GM19452 (cell line): ENCODE results near the gene SLC26A8.

ENCODE experiments used
- ATAC-seq: cut with Tn5 transposase; IDR thresholded peaks from one replicate; pipeline ENCODE4 v1.9.1; 2021; ENCODE audit not compliant: unreplicated experiment

The SLC26A8 gene

DNA sequence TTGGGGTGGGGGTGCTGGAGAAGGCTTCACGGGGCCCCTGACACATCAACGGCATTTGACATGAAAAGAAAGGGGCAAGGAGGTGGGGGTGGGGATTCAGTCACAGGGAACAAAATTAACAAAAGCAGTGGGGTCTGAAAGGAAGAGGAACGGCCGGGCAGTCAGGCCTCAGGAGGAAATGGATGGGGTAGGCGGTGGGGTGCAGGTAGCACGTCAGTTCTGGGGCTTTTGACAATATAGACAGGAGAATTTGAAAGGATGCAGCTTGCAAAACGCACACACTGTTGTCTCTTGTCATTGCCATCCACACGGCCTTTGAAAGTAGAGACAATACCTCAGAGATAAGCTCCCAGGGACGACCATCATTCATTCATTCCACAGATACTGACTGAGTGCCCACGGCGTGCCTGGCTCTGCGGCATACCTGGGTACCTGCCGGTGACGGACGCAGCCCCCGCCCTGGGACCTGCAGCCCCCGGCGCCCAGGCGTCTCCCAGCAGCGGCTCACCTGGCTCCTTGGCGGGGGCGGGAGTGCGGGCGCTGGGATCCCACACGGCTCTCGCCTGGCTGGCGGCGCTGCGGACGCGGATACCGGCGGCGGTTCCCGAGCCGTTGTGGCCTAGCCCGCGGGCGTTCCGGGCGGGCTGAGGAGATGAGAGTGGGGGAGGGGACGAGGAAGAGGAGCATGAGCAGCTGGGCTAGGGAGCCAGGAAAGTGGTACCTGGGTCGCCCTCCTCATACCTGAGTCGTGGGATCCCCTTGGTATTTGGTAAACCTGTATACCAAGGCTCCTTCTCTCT is at the start of gene SLC26A8:
SLC26A8 (minus strand) TSS at position 646 of the 800 bp plus-strand sequence. CDS start 4,934 bp downstream, outside the sequence.
- ATAC-seq: no peak

DNA sequence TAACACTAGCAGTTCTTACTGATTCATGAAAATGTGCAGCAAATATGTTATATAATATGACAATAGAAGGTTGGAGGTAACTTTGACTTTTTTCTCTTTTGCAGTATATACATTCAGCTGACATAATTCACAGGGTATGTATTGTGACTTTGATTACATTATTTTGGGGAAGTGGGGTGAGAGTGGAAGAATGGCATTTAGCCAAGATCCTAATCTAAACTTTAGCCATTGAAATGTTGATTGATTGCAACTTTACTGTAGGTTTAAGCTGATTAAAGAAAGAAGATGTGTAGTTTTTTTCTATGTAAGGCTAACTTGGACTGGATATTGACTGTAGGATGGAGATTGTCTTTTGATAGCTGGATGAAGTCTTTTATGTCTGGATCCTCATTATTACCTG is 49.1 kb upstream of the SLC26A8 start:
- no peak for ATAC-seq

- no peak for ATAC-seq
Observed at GRCh38 chr6:36072681-36073080, 48.2 kb upstream of the SLC26A8 start.

GRCh38 chr6:36071714-36072113 is 47.3 kb upstream of the SLC26A8 start:
- no peak for ATAC-seq

DNA sequence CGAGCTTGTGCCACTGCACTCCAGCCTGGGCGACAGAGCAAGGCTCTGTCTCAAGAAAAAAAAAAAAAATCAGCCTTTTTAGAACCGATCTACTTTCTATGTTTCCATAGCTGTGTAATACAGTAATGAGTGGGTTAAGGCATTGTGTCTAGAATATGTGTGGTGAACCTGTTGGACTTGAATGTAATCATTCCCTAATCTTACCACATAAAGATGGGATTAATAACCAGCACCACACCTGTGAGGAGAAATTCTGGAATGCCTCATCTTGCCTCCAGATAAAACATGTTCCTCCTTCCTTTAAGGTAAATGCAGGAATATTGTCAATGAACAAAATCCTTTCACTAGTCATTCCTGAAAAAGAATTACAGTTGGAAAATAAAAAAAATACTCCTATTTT is 46.8 kb upstream of the SLC26A8 start:
- ATAC-seq: no peak

- no peak for ATAC-seq
Observed at GRCh38 chr6:36070252-36070651, 45.8 kb upstream of the SLC26A8 start.

GRCh38 chr6:36069573-36069972 is 45.1 kb upstream of the SLC26A8 start:
- ATAC-seq: no peak

DNA sequence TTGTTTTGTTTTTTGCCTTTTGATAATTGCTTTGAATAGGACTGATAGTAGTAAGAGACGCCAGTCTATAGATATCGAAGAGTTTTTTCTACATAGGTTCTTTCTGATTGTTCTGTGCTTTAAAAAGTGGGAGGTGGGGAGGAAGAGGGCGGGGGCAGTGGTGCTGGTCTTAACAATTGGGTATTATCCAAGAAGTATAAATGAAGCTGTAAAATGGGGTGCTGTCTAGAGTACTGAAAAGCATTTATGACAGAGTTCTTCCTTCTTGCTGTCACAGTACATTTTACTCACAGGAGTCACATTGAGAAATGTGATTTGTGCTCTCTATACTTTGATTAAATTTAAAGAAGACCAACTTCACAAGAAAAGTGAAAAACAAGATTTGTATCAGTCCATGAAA is 44.1 kb upstream of the SLC26A8 start:
- ATAC-seq: no peak

GRCh38 chr6:36068012-36068392 is 43.6 kb upstream of the SLC26A8 start:
- ATAC-seq: no peak

- ATAC-seq: no peak
Observed at GRCh38 chr6:36067374-36068011, 43.1 kb upstream of the SLC26A8 start.

DNA sequence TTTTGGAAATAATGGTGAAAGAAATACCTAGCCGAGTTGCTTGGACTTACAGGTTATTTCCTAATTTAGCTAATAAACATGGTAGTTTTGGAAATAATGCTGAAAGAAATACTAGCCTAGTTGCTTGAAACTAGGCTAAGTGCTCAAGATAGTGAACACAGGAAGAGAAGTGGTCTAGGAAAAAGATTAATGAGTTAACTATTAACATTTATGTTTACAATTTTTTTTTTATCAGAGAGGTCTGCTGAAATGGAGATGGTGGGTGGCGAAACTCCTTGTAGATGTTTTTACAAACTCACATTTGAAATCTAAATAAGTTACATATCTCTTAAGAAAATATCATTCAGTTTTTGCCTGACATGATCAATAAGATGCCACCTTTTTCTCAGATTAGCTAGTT is 42.4 kb upstream of the SLC26A8 start:
- no peak for ATAC-seq

GRCh38 chr6:36065916-36066315 is 41.5 kb upstream of the SLC26A8 start:
- ATAC-seq: no peak

- no peak for ATAC-seq
Observed at GRCh38 chr6:36064770-36065396, 40.4 kb upstream of the SLC26A8 start.

DNA sequence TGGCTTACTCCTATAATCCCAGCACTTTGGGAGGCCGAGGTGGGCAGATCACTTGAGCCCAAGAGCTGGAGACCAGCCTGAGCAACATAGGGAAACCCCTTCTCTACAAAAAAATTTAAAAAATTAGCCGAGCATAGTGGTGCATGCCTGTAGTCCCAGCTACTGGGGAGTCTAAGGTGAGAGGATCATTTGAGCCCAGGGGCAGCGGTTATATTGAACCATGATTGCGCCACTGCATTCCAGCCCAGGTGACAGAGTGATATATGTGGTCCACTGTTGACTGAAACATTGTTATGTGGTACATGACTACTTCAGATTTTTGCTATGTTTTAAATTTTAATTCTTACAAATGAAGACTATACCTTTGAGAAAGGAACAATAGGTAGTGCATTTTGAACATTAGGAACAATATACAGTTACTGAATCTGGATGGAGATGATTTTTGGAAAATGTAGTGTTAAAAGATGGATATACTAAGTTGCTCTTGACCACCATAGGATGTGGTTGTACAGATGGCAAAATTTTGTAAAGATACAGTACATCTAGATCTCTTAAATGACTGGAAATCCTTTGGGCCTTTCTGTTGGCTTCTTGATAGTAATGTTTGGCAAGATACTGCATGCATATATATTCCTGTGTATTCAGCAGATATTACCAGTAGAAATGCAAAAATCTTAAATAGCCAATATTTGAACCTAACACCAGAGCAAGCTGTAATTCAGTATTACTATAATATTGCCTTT is 39.0 kb upstream of the SLC26A8 start:
- no peak for ATAC-seq

- ATAC-seq: no peak
Observed at GRCh38 chr6:36062247-36062646, 37.8 kb upstream of the SLC26A8 start.

GRCh38 chr6:36061236-36061635 is 36.8 kb upstream of the SLC26A8 start:
- ATAC-seq: no peak

DNA sequence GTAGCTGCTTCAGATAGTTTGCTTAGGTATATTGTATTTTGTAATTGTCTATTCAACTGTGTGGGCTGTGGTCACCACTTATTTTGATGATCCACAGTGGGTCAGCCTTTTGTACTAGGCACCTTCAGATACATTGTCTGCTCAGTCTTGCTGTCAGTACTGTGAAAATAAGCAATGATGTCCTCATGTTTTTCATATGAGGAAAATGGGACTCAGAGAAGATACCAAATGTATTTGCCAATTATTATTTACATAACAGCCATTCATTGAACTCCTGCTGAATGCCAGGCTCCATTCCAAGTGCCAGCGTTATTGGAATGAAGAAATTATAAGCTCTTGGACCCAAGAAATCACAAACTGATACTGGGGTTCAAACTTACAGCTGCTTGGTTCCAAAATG is 31.7 kb upstream of the SLC26A8 start:
- ATAC-seq: no peak

DNA sequence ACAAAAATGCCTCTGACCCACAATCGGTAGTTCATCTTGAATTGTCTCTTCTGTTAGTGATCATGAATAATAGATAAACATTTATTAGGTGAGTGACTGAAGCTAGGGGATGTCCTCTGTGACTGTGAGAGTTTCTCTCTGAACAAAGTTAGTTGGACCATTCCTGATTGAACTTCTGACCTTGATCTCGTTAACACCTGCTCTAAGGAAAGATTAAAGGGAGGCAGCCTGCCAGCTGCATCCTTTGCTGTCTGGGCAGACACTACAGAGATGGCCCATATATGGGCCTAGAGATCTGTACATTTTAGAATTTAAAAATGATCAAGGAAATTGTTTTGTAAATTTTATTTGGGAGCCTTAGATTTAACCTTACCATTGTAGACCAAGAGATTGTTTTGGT is 30.5 kb upstream of the SLC26A8 start:
- ATAC-seq: no peak

DNA sequence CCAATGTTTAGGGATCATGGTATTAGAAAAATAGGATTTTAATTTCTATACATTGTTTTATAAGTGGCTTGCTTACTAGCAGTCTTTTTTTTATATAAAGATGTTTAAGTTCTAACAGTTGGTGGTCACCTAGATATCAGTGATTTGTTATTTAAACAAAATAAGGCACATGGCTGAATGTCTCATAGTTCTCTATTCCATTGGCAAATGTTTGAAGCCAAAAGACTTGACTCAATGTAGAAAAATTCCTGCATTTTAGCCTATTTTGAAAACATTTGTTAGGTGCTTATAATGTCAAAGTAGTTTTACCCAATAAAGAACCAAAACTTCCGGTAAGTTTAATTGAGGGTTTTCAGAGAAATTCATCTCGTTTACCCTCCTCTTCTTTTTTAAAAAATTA is 30.0 kb upstream of the SLC26A8 start:
- ATAC-seq: no peak

DNA sequence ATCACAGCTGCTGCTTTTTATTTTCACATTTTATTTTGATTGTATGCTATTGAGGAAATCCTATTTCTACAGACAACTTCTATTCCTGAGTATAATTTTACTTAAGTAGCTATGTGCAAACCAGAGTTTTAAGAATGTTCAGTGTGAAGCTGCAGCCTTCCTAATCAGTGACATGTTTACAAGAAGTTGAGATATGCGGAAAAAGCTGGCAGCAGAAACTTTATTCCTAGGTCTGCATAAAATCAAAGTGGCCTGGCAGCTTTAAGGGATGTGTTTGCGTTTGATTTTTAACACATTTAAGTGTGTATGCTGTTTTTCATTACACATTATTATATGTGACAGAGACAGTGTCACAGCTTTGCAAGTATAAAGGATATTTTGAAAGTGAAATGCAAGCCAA is 29.4 kb upstream of the SLC26A8 start:
- no peak for ATAC-seq

- no peak for ATAC-seq
Observed at GRCh38 chr6:36052097-36052496, 27.7 kb upstream of the SLC26A8 start.
